Vagina (tissue), 2 donors: Measurements from ENCODE around the gene KDM4C. TPM values are rescaled to one million over a fixed set of nuclear protein-coding genes. Genes with fewer than 3 reads are reported as not detected.

Experiments
- DNase-seq, 2 donors: peaks; one replicate each; pipeline ENCODE4 v3.0.0-alpha.2; 2017; ENCODE audit errors: extremely low spot score in 2 of 2
- H3K27ac ChIP-seq: fragments of 200-600 bp; sonication (generic); one replicate; pipeline ENCODE4 v1.5.1; 2019
- H3K27me3 ChIP-seq: fragments of 200-600 bp; sonication (generic); one replicate; pipeline ENCODE4 v1.5.1; 2019
- H3K36me3 ChIP-seq, 2 donors: fragments of 200-600 bp; sonication (generic); one replicate each; pipeline ENCODE4 v1.5.1; 2017 to 2019
- H3K4me1 ChIP-seq: fragments of 200-600 bp; sonication (generic); one replicate; pipeline ENCODE4 v1.5.1; 2019
- H3K4me3 ChIP-seq, 2 donors: fragments of 200-600 bp; sonication (generic); 1 replicate in 1 of 2; 2 replicates in 1 of 2; pipeline ENCODE4 v1.5.1; 2016 to 2019
- H3K9me3 ChIP-seq: fragments of 200-600 bp; sonication (generic); one replicate; pipeline ENCODE4 v1.5.1; 2019
- POLR2A ChIP-seq, 2 donors: fragments of 450-650 bp; IDR thresholded peaks; one replicate each; pipeline ENCODE4 v1.6.1; 2017; ENCODE audit warnings: antibody characterized with exemption in 2 of 2, mild to moderate bottlenecking in 2 of 2, moderate library complexity in 2 of 2
- POLR2AphosphoS5 ChIP-seq, 2 donors: sonication (generic); formaldehyde crosslinking; IDR thresholded peaks; one replicate each; pipeline ENCODE4 v1.9.0; 2017; ENCODE audit warnings: antibody characterized with exemption in 2 of 2, mild to moderate bottlenecking in 2 of 2, low read depth in 1 of 2; ENCODE audit not compliant: insufficient read depth in 1 of 2
- intact Hi-C: fragments of 100-400 bp; cut with DNase I; formaldehyde crosslinking; loops from one replicate; pipeline ENCODE4 v1.15.1; 2023
- total RNA-seq: library from RNA; depleted of rRNA; stranded (reverse); fragments of >200 nt; gene quantifications from one replicate; pipeline ENCODE4 v1.2.3, GENCODE V29; 2016
- TF ChIP-seq, protein P1 (sequence below), 3 experiments: fragments of 450-650 bp in 2 of 3; fragments of 200-600 bp in 1 of 3; sonication (generic) in 1 of 3; IDR thresholded peaks; one replicate each; pipeline ENCODE4 v1.5.1; 2017 to 2019; ENCODE audit warnings: antibody characterized with exemption in 3 of 3, mild to moderate bottlenecking in 2 of 3, moderate library complexity in 2 of 3

Gene KDM4C
- total RNA-seq, 1 donor from 2014 or later = 35.6 TPM

DNA sequence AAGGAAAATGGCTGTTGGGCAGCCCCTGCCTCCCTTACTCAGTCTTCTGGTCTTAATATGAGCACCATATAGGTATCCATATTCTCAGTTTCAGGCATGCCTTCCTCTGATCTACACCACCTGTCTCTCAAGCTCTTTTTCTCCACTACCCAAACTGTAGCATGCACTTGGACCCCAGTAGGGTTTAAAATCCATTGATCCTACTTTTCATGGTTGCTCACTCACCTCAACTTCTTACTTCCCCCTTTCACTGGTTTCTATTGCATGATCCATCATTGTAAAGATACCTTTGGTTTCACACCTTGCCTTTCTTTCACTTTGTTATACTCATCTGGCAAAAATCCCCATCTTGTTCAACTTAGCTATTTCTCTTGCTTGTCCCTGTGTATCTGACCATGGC is 159.4 kb downstream of the KDM4C start:
- Histone ChIP-seq H3K27ac (no peak overlapping the region), H3K27me3 (no peaks in the 10 kb centered on the region), H3K9me3 (no peaks in the 10 kb centered on the region), H3K4me3 (no peak overlapping the region), H3K36me3 (no peaks in the 10 kb centered on the region), H3K4me1 (no peaks in the 10 kb centered on the region)
- TF ChIP-seq POLR2AphosphoS5 (IDR thresholded peaks at IDR 0.05; ENCODE audit: insufficient read depth in 1 of 2, low read depth in 1 of 2) (no peak), POLR2A (IDR thresholded peaks at IDR 0.05) (no peak)
- TF ChIP-seq, protein P1, sequence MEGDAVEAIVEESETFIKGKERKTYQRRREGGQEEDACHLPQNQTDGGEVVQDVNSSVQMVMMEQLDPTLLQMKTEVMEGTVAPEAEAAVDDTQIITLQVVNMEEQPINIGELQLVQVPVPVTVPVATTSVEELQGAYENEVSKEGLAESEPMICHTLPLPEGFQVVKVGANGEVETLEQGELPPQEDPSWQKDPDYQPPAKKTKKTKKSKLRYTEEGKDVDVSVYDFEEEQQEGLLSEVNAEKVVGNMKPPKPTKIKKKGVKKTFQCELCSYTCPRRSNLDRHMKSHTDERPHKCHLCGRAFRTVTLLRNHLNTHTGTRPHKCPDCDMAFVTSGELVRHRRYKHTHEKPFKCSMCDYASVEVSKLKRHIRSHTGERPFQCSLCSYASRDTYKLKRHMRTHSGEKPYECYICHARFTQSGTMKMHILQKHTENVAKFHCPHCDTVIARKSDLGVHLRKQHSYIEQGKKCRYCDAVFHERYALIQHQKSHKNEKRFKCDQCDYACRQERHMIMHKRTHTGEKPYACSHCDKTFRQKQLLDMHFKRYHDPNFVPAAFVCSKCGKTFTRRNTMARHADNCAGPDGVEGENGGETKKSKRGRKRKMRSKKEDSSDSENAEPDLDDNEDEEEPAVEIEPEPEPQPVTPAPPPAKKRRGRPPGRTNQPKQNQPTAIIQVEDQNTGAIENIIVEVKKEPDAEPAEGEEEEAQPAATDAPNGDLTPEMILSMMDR (IDR thresholded peaks at IDR 0.05) = no peak
- intact Hi-C loops = no loop called here
- no peak for DNase-seq

DNA sequence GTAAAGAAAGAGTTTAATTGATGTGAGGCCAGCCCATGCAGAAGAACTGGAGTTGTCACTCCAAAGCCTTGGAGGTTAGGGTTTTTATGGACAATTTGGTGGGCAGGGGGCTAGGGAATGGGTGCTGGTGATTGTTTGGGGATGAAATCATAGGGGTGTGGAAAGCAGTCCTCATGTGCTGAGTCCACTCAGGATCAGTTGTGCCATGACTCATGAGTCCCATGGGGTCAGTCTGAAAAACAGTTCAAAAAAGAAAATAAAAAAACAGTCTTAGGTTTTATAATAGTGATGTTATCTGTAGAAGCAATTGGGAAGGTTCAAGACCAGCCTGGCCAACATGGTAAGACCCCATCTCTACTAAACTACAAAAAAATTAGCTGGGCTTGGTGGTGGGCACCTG is 162.3 kb downstream of the KDM4C start:
- Histone ChIP-seq H3K27me3 (no peaks in the 10 kb centered on the region), H3K27ac (no peak overlapping the region), H3K9me3 (no peaks in the 10 kb centered on the region), H3K36me3 (no peaks in the 10 kb centered on the region), H3K4me3 (no peak overlapping the region), H3K4me1 (no peaks in the 10 kb centered on the region)
- intact Hi-C loops = no loop called here
- DNase-seq = no peak
- TF ChIP-seq, protein P1 (IDR thresholded peaks at IDR 0.05) = no peak
- TF ChIP-seq POLR2A (IDR thresholded peaks at IDR 0.05) (no peak), POLR2AphosphoS5 (IDR thresholded peaks at IDR 0.05; ENCODE audit: insufficient read depth in 1 of 2, low read depth in 1 of 2) (no peak)

DNA sequence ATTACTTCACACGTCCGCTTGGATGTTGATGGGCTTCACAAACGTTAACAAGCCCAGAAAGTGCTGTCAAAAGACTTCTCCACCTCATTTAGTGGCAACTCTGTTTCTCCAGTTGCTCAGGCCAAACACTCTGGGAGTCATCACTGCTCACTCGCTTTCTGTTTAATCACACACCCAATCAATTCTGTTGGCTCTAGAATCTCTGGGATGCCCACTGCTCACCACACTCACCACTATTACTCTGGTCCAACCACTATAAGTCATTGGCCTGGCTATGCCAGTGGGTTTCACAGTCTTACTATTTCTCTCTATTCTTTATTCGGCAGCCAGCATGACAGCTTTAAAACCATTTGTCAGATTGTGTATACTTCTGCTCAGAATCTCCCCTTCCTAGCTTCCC is 163.5 kb downstream of the KDM4C start:
- intact Hi-C loops = no loop called here
- H3K9me3 ChIP-seq = no peaks in the 10 kb centered on the region
- no peaks in the 10 kb centered on the region for H3K36me3 ChIP-seq

DNA sequence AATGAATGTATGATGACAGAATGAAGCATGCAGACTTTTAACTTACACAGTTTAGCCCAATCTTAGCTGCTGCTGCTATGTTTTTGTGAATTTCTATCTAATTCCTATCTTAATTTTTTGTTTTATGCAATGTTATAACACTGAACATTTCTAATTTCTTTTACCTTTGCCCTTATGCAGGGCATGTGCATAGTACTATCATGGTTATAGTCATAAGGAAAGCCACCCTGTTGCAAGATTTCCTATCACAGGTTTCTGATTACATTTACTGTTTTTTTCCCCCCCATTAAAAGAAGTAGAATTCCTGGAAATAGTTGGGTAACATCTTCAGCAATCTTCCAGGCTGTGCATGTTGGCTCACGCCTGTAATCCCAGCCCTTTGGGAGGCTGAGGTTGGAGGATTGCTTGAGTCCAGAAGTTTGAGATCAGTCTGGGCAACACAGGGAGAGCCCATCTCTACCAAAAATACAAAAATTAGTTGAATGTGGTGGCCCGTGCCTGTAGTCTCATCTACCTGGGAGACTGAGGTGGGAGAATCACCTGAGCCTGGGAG is 164.4 kb downstream of the KDM4C start:
- H3K27me3 ChIP-seq = no peaks in the 10 kb centered on the region
- no peaks in the 10 kb centered on the region for H3K36me3 ChIP-seq
- TF ChIP-seq POLR2A (IDR thresholded peaks at IDR 0.05) = no peak
- TF ChIP-seq, protein P1 (IDR thresholded peaks at IDR 0.05) = no peak
- TF ChIP-seq POLR2AphosphoS5 (IDR thresholded peaks at IDR 0.05; ENCODE audit: insufficient read depth in 1 of 2, low read depth in 1 of 2) = no peak
- H3K4me1 ChIP-seq = no peaks in the 10 kb centered on the region
- no peaks in the 10 kb centered on the region for H3K9me3 ChIP-seq
- intact Hi-C loops = no loop called here
- H3K27ac ChIP-seq = no peak overlapping the region
- H3K4me3 ChIP-seq = no peak overlapping the region
- no peak for DNase-seq

More for the DNA sequence above, 163.5 kb downstream of the KDM4C start:
- Histone ChIP-seq H3K27me3 (no peaks in the 10 kb centered on the region), H3K27ac (no peak overlapping the region), H3K4me3 (no peak overlapping the region), H3K4me1 (no peaks in the 10 kb centered on the region)
- DNase-seq = no peak
- TF ChIP-seq POLR2AphosphoS5 (IDR thresholded peaks at IDR 0.05; ENCODE audit: insufficient read depth in 1 of 2, low read depth in 1 of 2) (no peak), POLR2A (IDR thresholded peaks at IDR 0.05) (no peak)
- TF ChIP-seq, protein P1 (IDR thresholded peaks at IDR 0.05) = no peak

DNA sequence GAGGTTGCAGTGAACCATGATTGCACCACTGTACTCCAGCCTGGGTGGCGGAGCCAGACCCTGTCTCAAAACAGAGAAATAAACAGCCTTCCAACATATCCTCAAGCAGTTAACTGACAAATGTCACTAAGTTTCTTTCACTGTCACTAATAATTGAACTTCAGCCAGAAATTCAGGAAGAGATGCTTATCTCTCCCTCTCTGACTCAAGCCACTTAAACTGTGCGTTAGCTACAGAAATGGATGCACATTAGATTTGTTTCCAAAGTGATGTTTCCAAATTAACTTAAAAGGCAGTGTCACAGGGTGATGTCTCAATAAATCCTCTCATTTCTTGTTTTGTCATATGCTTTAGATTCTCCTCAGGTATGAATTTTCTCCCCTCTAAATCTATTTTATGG is 164.9 kb downstream of the KDM4C start:
- H3K27ac ChIP-seq = no peak overlapping the region
- H3K27me3 ChIP-seq = no peaks in the 10 kb centered on the region
- intact Hi-C loops = no loop called here
- no peak overlapping the region for H3K4me3 ChIP-seq
- no peaks in the 10 kb centered on the region for H3K9me3 ChIP-seq
- DNase-seq = no peak
- TF ChIP-seq POLR2AphosphoS5 (IDR thresholded peaks at IDR 0.05; ENCODE audit: insufficient read depth in 1 of 2, low read depth in 1 of 2) (no peak), POLR2A (IDR thresholded peaks at IDR 0.05) (no peak)
- TF ChIP-seq, protein P1 (IDR thresholded peaks at IDR 0.05) = no peak
- H3K36me3 ChIP-seq = no peaks in the 10 kb centered on the region
- no peaks in the 10 kb centered on the region for H3K4me1 ChIP-seq
